ENCODE measurements around the gene EHD2.
A peak's percentile ranks its signal among the peaks of the same experiment; 100 is the strongest.
"Not testable (repeated sequence)": the region's sequence is repeated elsewhere in the genome, so short reads cannot be mapped to it uniquely, and the experiment has no call there.

The EHD2 gene, protein sequence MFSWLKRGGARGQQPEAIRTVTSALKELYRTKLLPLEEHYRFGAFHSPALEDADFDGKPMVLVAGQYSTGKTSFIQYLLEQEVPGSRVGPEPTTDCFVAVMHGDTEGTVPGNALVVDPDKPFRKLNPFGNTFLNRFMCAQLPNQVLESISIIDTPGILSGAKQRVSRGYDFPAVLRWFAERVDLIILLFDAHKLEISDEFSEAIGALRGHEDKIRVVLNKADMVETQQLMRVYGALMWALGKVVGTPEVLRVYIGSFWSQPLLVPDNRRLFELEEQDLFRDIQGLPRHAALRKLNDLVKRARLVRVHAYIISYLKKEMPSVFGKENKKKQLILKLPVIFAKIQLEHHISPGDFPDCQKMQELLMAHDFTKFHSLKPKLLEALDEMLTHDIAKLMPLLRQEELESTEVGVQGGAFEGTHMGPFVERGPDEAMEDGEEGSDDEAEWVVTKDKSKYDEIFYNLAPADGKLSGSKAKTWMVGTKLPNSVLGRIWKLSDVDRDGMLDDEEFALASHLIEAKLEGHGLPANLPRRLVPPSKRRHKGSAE

DNA sequence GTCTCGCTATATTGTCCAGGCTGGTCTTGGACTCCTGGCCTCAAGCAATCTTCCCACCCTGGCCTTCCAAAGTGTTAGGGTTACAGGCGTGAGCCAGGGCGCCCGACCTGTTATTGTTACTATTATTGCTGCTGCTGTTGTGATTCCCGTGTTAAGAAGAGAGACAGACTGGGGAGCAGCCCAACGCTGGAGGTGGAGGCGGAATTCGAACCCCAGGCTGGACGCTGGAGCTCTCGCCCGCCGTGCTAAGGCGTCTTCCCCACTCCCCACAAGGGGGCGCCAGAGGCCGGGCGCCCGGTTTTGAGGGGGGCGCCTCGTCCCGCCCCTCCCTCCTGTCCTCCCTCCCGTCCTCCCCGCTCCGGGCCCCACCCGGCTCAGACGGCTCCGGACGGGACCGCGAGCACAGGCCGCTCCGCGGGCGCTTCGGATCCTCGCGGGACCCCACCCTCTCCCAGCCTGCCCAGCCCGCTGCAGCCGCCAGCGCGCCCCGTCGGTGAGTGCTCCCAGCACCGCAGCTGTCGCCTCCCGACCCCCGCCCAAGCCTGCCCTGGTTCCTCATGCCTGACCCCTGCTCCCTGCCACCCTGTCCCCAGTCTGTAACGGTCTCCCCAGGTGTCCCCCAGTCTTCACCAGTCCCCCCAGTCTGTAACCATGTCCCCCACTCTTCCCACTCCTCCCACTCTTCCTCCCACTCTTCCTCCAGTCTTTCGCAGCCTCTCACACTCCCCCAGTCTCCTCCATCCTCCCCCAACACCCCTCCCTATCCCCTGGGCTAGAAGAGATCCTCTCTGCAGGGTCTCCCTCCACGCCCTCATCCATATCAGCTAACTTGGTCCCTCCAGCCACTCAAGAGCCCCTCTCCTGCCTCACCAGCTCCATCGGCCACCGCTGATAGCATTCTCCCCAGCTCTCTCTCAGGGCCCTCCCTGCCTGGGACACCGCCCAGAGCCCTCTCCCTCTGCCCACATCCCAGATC is at the start of gene EHD2:
Gene EHD2 (plus strand): TSS at position 377 of the 976 bp plus-strand sequence. CDS start 3,191 bp downstream, outside the sequence.
- in situ Hi-C loops (cut with HindIII; ENCODE audit: low sequenced_read_pairs): no loop called here
- H3K4me3 ChIP-seq (ENCODE audit: low read depth, low read length): peak within 1 kb of the TSS; percentile 78
- DNase-seq (ENCODE audit: low read depth, low spot score): peak; percentile 80

DNA sequence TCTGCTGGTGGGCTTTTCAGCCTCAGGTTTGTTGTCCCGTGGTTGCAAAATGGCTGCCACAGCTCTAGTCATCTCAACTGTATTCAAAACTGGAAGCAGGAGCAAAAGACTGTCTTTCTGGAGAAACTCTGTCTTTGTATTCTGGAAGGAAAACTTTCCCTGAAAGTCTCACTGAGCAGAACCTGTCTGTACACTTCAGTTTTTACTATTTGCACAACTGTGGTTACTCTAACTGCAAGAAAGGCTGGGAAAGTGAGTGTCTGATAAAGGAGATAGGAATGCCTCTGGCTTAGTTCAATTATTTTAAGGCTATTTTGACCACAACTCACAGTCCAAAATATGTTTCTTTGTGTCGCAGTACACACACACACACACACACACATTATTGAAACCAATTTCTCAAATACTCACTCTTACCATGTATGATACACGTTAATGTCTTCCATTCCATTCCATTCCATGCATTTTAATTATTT is 49.7 kb upstream of the EHD2 start:
- in situ Hi-C loops (cut with HindIII; ENCODE audit: low sequenced_read_pairs): no loop called here
- DNase-seq (ENCODE audit: low read depth, low spot score): peak; percentile 96
- H3K4me3 ChIP-seq (ENCODE audit: low read depth, low read length): peak overlapping the region; percentile 18
- TF ChIP-seq, protein P1, sequence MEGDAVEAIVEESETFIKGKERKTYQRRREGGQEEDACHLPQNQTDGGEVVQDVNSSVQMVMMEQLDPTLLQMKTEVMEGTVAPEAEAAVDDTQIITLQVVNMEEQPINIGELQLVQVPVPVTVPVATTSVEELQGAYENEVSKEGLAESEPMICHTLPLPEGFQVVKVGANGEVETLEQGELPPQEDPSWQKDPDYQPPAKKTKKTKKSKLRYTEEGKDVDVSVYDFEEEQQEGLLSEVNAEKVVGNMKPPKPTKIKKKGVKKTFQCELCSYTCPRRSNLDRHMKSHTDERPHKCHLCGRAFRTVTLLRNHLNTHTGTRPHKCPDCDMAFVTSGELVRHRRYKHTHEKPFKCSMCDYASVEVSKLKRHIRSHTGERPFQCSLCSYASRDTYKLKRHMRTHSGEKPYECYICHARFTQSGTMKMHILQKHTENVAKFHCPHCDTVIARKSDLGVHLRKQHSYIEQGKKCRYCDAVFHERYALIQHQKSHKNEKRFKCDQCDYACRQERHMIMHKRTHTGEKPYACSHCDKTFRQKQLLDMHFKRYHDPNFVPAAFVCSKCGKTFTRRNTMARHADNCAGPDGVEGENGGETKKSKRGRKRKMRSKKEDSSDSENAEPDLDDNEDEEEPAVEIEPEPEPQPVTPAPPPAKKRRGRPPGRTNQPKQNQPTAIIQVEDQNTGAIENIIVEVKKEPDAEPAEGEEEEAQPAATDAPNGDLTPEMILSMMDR (IDR thresholded peaks at IDR 0.05; ENCODE audit: low read depth, low read length): no peak

More for the DNA sequence above, at the start of gene EHD2:
- TF ChIP-seq, protein P1 (IDR thresholded peaks at IDR 0.05; ENCODE audit: low read depth, low read length): peak; percentile 90

DNA sequence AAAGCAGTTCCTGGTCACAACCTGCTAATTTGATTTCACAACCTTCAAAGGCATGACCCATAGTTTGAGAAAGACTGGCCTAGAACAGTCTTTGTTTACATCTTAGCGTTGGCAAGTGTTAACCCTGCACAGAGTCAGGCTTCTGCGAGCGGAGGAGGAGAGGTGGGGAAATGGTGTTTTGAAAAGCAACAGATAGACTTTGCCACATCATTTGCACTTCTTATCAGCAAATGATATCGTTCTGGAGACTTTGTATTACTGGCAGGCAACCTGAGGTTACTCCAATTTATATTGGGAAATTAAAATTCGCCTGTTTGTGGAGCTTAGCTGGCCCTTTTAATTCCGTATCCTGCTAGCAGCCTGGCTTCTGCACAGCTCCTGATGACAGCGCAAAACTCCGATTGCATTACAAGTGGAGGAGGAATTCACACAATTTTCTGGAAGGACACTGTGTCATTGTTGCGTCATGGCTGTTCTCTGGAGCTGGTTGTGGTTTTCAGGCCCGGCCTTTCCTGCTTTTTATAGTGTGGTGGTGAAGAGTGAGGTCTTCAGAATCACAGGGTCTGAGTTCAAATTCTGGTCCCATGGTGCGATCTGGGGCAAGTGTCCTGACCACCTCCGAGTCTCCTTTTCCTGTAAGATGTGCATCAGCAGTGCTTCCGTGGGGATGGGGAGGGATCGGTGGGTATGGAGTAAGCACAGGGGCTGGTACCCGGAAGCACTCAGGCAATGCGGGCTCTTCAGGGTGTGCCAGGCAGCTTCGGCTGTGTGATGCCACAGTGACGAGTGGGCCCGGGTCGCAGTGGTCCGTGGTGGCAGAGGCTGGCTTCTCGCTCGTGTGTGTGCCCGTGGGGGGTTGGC is 49.1 kb upstream of the EHD2 start:
- H3K4me3 ChIP-seq (ENCODE audit: low read depth, low read length): peak overlapping the region; percentile 18
- TF ChIP-seq, protein P1 (IDR thresholded peaks at IDR 0.05; ENCODE audit: low read depth, low read length): no peak
- peak; percentile 99 for DNase-seq (ENCODE audit: low read depth, low spot score)
- in situ Hi-C loops (cut with HindIII; ENCODE audit: low sequenced_read_pairs): no loop called here

DNA sequence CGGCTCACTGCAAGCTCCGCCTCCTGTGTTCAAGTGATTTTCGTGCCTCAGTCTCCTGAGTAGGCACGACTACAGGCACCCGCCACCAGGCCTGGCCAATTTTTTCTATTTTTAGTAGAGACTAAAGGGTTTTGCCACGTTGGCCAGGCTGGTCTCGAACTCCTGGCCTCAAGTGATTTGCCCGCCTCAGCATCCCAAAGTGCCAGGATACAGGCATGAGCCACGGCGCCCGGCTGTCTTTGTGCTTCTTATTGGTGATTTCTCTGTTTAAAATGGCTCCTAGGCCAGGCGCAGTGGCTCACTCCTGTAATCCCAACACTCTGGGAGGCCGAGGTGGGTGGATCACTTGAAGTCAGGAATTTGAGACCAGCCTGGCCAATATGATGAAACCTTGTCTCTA is 44.7 kb upstream of the EHD2 start:
- DNase-seq (ENCODE audit: low read depth, low spot score); in situ Hi-C loops (cut with HindIII; ENCODE audit: low sequenced_read_pairs); H3K4me3 ChIP-seq (ENCODE audit: low read depth, low read length): not testable (repeated sequence)

DNA sequence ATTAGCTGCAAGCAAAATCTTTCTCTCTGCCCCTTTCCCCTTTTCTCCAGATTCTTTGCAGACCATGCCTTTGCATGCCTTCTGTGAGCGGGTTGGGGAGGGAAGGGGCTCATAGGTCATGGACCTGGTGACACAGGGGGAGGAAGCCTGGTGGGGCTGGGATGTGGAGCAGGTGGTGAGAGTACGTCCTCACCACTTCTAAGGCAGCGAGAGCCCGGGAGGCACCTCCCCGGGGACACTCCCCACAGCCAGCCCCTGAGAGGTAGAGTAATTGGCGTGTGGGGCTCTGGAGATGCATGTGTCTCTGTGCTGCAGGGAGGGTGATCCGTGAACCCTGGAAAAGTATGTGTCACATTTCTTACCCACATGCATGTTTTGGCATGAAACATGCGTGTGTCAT is 42.5 kb upstream of the EHD2 start:
- DNase-seq (ENCODE audit: low read depth, low spot score): no peak
- H3K4me3 ChIP-seq (ENCODE audit: low read depth, low read length): no peak overlapping the region
- in situ Hi-C loops (cut with HindIII; ENCODE audit: low sequenced_read_pairs): no loop called here
- TF ChIP-seq, protein P1 (IDR thresholded peaks at IDR 0.05; ENCODE audit: low read depth, low read length): no peak

DNA sequence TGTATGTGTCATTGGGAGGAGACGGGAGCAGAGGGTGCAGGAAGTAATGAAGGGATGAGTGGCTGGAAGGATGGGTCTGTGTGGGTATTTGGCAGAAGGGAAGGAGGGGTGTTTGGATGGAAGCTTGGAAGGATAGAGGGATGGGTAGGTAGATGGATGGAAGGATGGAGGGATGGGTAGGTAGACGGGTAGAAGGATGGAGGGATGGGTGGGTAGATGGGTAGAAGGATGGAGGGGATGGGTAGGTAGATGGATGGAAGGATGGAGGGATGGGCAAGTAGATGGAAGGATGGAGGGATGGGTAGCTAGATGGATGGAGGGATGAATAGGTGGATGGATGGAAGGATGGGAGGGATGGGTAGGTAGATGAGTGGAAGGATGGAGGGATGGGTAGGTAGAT is 41.7 kb upstream of the EHD2 start:
- DNase-seq (ENCODE audit: low read depth, low spot score): no peak
- TF ChIP-seq, protein P1 (IDR thresholded peaks at IDR 0.05; ENCODE audit: low read depth, low read length): no peak
- in situ Hi-C loops (cut with HindIII; ENCODE audit: low sequenced_read_pairs): no loop called here
- no peak overlapping the region for H3K4me3 ChIP-seq (ENCODE audit: low read depth, low read length)
